GM18870 (cell line): ENCODE data around the gene AKAP1.
"Not testable (repeated sequence)": the region's sequence is repeated elsewhere in the genome, so short reads cannot be mapped to it uniquely, and the experiment has no call there.

Source experiments
- ATAC-seq: cut with Tn5 transposase; IDR thresholded peaks from one replicate; pipeline ENCODE4 v1.9.1; 2021; ENCODE audit warnings: moderate library complexity; ENCODE audit not compliant: unreplicated experiment

Gene AKAP1

DNA sequence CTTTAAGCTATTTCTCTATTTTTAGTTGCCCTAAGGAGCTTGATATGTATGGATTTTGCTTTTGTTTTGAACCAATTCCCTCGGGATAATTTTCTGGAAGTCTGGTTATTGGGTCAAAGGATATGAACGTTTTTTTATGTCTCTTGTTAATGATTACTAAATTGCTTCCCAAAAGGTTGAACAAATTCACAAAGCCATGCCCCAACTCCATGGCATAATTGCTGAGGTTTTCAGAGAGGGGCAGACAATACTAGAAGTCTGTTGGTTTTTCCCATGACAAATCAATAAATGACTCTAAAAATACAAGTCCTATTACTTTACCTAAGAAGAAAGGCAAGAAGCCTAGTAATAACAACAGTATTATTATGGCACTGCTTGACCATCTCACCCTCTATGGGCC lies 11.4 kb upstream of the AKAP1 start:
- no peak for ATAC-seq

GRCh38 chr17:57075193-57075592 lies 9.9 kb upstream of the AKAP1 start:
- ATAC-seq, result no peak

DNA sequence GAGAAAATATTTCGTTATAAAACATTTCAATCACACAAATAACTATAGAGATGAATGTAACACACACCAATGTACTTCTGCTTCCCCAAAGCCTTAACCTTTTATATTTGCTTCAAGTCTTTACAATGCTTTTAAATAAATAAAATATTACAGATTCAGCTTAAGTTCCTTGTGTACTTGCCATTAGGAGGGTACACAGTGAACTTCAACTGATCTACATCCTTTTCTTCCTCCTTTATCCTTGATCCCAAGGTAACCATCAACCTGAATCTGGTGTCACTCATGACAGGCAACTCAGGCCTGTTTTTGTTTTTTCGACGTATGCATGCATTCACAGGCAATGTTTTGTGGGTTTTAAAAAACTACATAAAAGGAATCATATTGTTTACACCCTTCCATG lies 9.3 kb upstream of the AKAP1 start:
- ATAC-seq, result no peak

DNA sequence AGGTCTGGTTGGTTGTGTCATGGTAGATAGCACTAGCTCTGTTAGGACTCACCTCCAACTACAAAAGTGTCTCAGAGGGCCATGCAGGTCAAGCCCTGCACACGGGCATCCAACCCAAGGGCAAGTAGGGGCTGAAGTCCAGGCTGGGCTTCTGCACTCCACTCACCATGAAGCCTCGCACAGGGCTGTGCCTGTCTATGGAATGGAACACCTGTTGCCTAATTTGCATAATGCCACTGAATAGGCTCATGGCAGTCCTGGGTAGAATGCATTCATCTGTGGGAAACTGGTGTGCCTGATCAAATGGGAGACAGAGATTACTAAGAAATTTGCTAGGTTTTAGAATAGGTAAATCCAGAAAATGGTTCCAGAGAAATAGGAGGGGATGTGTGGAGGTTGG lies 8.0 kb upstream of the AKAP1 start:
- no peak for ATAC-seq

- ATAC-seq, result no peak
These were observed 6.8 kb upstream of the AKAP1 start for GRCh38 chr17:57078274-57078673.

- ATAC-seq, result peak; percentile 35
These were observed 4.3 kb upstream of the AKAP1 start for GRCh38 chr17:57080718-57081117.

DNA sequence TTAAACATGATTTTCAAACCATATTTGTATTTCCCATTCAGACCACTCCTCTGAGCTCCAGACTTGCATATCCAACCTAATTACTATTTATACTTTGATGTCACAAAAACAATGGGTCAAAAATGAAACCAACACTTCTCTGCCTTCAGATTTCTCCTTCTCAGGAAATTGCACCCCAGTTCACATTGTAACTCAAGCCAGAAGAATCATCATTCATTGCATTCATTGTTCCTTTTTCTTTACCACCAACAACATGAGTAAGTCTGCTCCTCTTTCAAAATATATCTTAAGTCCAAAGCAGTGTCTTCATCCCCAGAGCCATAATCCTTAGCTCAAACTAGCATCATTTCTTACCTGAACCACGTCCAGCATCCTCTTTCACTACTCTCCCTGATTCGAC lies 2.6 kb upstream of the AKAP1 start:
- no peak for ATAC-seq

- no peak for ATAC-seq
These were observed 665 bp upstream of the AKAP1 start for GRCh38 chr17:57084361-57084801.

DNA sequence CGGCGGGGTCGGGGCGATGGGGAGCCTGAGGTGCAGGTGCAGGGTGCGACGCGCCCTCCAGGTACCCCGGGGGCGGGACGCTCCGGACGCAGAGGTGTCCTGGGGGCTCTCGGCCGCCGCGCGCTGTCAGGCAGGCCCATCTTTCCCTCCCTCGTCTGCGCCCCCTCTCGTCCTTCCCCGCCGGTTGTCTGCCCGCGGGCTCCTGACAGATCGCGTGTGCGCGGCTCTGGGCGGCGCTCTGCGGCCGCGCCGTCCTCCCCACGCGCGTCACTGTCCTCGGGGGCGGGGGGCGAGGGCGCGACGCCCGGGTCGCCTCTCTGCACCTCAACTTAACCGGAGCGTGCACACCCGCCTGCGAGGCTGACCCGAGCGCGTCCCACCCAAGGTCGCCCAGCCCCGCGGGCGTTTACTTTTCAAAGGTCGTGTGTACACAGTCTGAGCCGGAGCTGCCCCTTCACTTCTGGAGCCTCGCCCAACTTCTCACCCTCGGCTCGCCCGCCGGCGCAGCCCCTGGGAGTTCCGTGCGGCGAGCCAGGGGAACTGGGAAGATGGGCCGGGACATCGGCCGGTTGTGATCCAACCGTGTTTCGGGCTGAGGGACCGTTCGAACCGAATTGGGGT lies 512 bp downstream of the AKAP1 start:
- ATAC-seq, result peak; percentile 22

- no peak for ATAC-seq
These were observed 1.3 kb downstream of the AKAP1 start for GRCh38 chr17:57086069-57086930.

DNA sequence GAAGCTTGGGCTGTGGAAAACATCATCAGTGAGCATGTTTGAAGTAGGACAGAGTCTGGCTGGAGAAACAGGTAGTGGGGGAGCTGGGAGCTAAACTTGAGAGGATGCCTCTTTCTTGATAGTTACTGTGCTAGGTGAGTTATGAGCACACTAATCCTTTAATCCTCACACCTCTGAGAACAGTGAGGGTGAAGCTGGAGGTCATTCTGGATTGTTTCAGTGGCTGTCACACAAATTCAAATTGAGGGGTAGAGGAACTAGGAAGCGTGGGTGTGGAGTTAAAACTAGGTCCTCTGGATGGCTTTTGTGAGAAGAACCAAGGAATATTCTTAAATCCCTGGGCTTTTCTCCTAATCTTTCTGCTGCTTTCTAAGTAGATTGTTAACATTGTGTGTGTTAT lies 3.3 kb downstream of the AKAP1 start:
- ATAC-seq, result no peak

- ATAC-seq, result no peak
These were observed 4.3 kb downstream of the AKAP1 start for GRCh38 chr17:57089391-57089790.

GRCh38 chr17:57090560-57091185 lies 5.6 kb downstream of the AKAP1 start:
- ATAC-seq, result no peak

GRCh38 chr17:57091186-57091618 lies 6.2 kb downstream of the AKAP1 start:
- no peak for ATAC-seq

GRCh38 chr17:57092171-57092570 lies 7.1 kb downstream of the AKAP1 start:
- no peak for ATAC-seq

DNA sequence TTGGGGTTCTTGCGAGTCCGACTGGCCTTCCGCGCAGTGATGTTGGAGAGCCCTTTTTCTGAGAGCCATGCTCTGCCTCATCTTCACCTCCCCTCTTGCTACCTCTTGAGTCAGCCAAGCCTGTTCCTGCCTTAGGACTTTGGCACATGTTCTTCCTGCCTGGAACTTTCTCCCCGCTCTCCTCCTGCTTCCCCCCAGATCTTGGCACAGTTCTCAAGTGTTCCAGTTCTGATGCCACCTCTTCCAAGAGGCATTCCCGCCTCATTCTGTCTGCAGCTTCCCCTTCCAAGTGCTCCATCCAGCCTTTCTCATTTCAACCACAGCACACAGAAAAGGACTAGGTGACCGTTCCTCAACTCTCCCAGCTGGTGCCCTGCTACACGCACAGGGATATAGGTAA lies 7.7 kb downstream of the AKAP1 start:
- ATAC-seq, result no peak

DNA sequence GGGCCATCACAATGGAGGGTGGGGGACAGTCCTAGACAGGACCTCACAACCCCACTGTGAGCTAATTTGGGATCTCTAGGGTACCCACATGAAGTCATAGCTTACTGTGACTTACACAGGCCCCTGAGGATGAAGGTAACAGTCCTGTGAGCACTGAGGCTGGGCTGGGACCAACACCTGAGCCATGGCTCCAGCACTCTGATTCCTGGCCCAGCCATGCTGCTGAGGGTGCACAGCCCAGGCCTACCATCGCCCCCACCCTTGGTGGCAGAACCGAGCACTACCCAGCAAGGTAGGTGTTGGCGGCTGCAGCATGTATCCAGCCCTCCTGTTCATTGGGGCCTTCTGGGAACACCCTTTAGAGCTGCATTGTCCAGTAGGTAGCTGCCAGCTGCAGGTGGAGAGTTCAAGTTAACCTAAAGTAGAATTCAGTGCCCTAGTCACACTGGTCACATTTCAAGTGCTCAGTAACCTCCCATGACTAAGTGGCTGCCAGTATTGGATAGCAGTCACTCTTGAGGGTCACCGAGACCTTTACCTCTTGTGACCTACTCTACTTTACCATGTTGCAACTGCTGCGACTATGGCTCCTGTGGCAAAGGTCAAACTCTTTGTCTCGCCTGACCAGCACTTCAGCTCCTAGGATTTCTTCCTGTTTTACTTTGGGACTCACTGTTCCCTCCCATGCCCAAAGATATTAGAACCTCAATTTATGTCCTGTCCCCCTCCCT lies 11.6 kb downstream of the AKAP1 start:
- no peak for ATAC-seq

DNA sequence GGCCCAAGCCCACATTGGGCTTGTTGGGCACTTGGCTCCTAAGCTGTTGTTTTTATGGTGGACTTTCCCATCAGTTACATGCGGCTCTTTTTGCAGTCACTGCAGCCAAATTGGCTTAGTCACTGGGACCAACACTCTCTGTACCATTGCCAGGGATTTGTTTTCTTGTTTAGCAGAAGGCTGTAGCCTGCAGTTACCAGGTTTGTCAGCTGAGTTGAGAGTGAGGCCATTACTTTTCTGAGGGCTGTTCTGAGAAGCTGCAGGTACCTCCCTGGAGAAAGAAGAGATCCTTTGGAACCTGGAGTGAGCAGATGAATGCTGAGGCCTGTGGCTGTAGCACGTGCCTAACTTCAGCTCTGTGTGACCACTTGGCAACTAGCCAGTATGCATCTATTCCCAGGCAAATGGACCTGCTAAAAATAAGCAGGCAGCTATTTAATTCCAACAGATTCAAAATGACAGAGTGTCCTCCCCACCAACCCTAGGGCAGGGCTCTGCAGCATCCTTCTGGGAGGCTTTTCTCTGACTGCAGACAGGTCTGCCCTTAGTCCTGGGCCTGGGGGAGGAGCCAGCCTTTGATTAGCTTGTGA lies 12.9 kb downstream of the AKAP1 start:
- ATAC-seq, result no peak

DNA sequence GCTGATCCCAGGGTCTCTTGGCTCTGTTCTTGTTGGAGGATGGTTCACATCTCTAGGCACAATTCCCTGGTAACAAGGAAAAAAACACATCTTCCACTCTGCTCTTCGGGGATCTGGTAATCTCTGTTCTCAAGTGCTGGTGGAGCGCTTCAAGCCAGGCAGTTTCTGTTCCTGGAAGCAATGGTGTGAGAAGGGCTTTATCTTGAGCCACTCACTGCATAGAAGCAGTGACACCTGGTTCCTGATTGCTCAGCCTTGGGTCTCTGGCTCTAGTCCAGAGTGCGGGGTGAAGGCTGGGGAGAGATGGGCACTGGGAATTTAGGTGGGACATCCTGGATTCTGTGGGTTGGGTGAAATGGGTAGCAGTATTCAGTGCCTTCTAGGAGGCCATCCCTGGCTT lies 14.1 kb downstream of the AKAP1 start:
- no peak for ATAC-seq

- no peak for ATAC-seq
These were observed 17.1 kb downstream of the AKAP1 start for GRCh38 chr17:57102122-57102521.

- not testable (repeated sequence) for ATAC-seq
These were observed 17.6 kb downstream of the AKAP1 start for GRCh38 chr17:57102660-57103059.
